Osteoblast (primary cell): ENCODE measurements around the gene ETNK1. TPM values are rescaled to one million over a fixed set of nuclear protein-coding genes. Genes with fewer than 3 reads are reported as not detected.

ENCODE experiments used
- DNase-seq: peaks from one replicate; pipeline ENCODE4 v3.0.0; 2011; ENCODE audit warnings: low spot score, mixed read lengths; ENCODE audit not compliant: insufficient read length; ENCODE audit errors: missing footprints
- H2AFZ ChIP-seq: 2 replicates; pipeline ENCODE4 v1.6.0; 2011; ENCODE audit warnings: mild to moderate bottlenecking, low read length
- H3K27ac ChIP-seq: 2 replicates; pipeline ENCODE4 v1.5.1; 2011; ENCODE audit warnings: mild to moderate bottlenecking, low read depth, low read length, moderate library complexity
- H3K27me3 ChIP-seq: 2 replicates; pipeline ENCODE4 v1.6.0; 2012; ENCODE audit warnings: mild to moderate bottlenecking, control low read depth, inconsistent platforms, low read length, moderate library complexity; ENCODE audit not compliant: insufficient read depth
- H3K36me3 ChIP-seq: 2 replicates; pipeline ENCODE4 v1.5.1; 2011; ENCODE audit warnings: mild to moderate bottlenecking, low read length, control low read depth, moderate library complexity; ENCODE audit not compliant: insufficient read depth
- H3K4me1 ChIP-seq: 2 replicates; pipeline ENCODE4 v1.5.1; 2011; ENCODE audit warnings: mild to moderate bottlenecking, low read length, control low read depth, moderate library complexity; ENCODE audit not compliant: insufficient read depth
- H3K4me2 ChIP-seq: 2 replicates; pipeline ENCODE4 v1.6.0; 2011; ENCODE audit warnings: mild to moderate bottlenecking, low read length; ENCODE audit not compliant: insufficient read depth
- H3K4me3 ChIP-seq: fragments of 200-600 bp; sonication (generic); 3 replicates; pipeline ENCODE4 v1.5.1; 2012; ENCODE audit warnings: mild to moderate bottlenecking, low read length, inconsistent platforms; ENCODE audit not compliant: insufficient read depth
- H3K79me2 ChIP-seq: 2 replicates; pipeline ENCODE4 v1.6.0; 2012; ENCODE audit warnings: mild to moderate bottlenecking, low read length, control low read depth, inconsistent platforms; ENCODE audit not compliant: insufficient read depth
- H3K9me3 ChIP-seq: 2 replicates; pipeline ENCODE4 v1.5.1; 2011; ENCODE audit warnings: low read depth, low read length, control low read depth
- H4K20me1 ChIP-seq: 2 replicates; pipeline ENCODE4 v1.6.0; 2012; ENCODE audit warnings: mild to moderate bottlenecking, low read length, control low read depth; ENCODE audit not compliant: insufficient read depth
- total RNA-seq: library from RNA; depleted of rRNA; stranded (reverse); fragments of >200 nt; gene quantifications from 2 replicates; pipeline ENCODE4 v1.2.3, GENCODE V29; 2012
- TF ChIP-seq, protein P1 (sequence below): IDR thresholded peaks from 2 replicates; pipeline ENCODE4 v1.5.1; 2011; ENCODE audit warnings: mild to moderate bottlenecking, low read depth, low read length, moderate library complexity; ENCODE audit errors: extremely low read depth

The ETNK1 gene
- total RNA-seq, 1 donor: 43.4 TPM

- Histone ChIP-seq H3K4me3 (no peak overlapping the region), H3K36me3 (no peaks in the 10 kb centered on the region), H4K20me1 (peaks cover 4% of the 10 kb centered on the region), H2AFZ (no peak overlapping the region), H3K27ac (no peak overlapping the region), H3K79me2 (peaks cover 57% of the 10 kb centered on the region), H3K4me1 (peaks cover 21% of the 10 kb centered on the region), H3K27me3 (no peaks in the 10 kb centered on the region), H3K9me3 (no peaks in the 10 kb centered on the region), H3K4me2 (no peak overlapping the region)
- no peak for DNase-seq
- TF ChIP-seq, protein P1, sequence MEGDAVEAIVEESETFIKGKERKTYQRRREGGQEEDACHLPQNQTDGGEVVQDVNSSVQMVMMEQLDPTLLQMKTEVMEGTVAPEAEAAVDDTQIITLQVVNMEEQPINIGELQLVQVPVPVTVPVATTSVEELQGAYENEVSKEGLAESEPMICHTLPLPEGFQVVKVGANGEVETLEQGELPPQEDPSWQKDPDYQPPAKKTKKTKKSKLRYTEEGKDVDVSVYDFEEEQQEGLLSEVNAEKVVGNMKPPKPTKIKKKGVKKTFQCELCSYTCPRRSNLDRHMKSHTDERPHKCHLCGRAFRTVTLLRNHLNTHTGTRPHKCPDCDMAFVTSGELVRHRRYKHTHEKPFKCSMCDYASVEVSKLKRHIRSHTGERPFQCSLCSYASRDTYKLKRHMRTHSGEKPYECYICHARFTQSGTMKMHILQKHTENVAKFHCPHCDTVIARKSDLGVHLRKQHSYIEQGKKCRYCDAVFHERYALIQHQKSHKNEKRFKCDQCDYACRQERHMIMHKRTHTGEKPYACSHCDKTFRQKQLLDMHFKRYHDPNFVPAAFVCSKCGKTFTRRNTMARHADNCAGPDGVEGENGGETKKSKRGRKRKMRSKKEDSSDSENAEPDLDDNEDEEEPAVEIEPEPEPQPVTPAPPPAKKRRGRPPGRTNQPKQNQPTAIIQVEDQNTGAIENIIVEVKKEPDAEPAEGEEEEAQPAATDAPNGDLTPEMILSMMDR: no peak
These were observed 28.8 kb downstream of the ETNK1 start for GRCh38 chr12:22653791-22654190.

- no peak overlapping the region for H3K4me3 ChIP-seq
- TF ChIP-seq, protein P1: no peak
- peaks cover 45% of the 10 kb centered on the region for H3K79me2 ChIP-seq
- no peaks in the 10 kb centered on the region for H3K27me3 ChIP-seq
- peaks cover 21% of the 10 kb centered on the region for H3K4me1 ChIP-seq
- H3K4me2 ChIP-seq: no peak overlapping the region
- peaks cover 3% of the 10 kb centered on the region for H3K36me3 ChIP-seq
- DNase-seq: peak; percentile 23
- no peak overlapping the region for H2AFZ ChIP-seq
- H4K20me1 ChIP-seq: peaks cover 4% of the 10 kb centered on the region
- no peaks in the 10 kb centered on the region for H3K9me3 ChIP-seq
- H3K27ac ChIP-seq: no peak overlapping the region
These were observed 31.4 kb downstream of the ETNK1 start for GRCh38 chr12:22656376-22656775.

- Histone ChIP-seq H3K9me3 (no peaks in the 10 kb centered on the region), H2AFZ (no peak overlapping the region), H3K4me3 (no peak overlapping the region), H3K4me1 (peaks cover 21% of the 10 kb centered on the region), H3K27ac (no peak overlapping the region), H3K36me3 (peaks cover 3% of the 10 kb centered on the region), H4K20me1 (peaks cover 4% of the 10 kb centered on the region), H3K27me3 (no peaks in the 10 kb centered on the region), H3K4me2 (no peak overlapping the region), H3K79me2 (peaks cover 43% of the 10 kb centered on the region)
- no peak for DNase-seq
- TF ChIP-seq, protein P1: no peak
These were observed 31.9 kb downstream of the ETNK1 start for GRCh38 chr12:22656831-22657230.

DNA sequence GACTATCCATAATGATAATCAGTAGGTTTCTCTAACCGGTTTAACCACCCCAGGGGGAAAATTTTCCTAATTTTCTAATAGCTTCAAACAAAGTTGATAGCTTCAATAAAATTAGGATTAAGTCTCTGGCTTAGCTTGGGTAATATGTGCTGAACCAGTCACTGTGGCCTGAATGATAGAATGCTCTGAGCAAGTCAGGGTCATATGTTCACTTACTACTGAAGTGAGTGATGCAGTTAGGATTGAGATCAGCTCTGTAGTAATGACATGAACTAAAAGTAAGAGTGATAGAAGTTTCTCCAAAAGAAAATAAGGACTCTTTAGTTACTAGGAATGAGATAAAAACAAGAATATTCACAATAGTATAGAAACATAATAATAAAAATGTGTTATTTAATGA, 32.6 kb downstream of the ETNK1 start:
- Histone ChIP-seq H4K20me1 (peaks cover 4% of the 10 kb centered on the region), H3K27me3 (no peaks in the 10 kb centered on the region), H3K36me3 (peaks cover 3% of the 10 kb centered on the region), H3K27ac (peak overlapping the region; percentile 41), H3K4me1 (peaks cover 21% of the 10 kb centered on the region), H3K9me3 (no peaks in the 10 kb centered on the region), H3K79me2 (peaks cover 38% of the 10 kb centered on the region), H3K4me2 (no peak overlapping the region), H3K4me3 (no peak overlapping the region), H2AFZ (no peak overlapping the region)
- DNase-seq: peak; percentile 31
- TF ChIP-seq, protein P1: no peak
